Measurements from ENCODE around the gene MAD1L1.

The MAD1L1 gene

GRCh38 chr7:1802899-1803298, 429.8 kb downstream of the MAD1L1 start:
- no peak for DNase-seq

- DNase-seq: no peak
Measured at GRCh38 chr7:1800902-1801301, 431.8 kb downstream of the MAD1L1 start.

GRCh38 chr7:1798191-1798590, 434.6 kb downstream of the MAD1L1 start:
- DNase-seq: no peak

- DNase-seq: no peak
Measured at GRCh38 chr7:1794888-1795542, 437.7 kb downstream of the MAD1L1 start.

- no peak for DNase-seq
Measured at GRCh38 chr7:1787681-1788235, 445.0 kb downstream of the MAD1L1 start.

- no peak for DNase-seq
Measured at GRCh38 chr7:1787241-1787640, 445.5 kb downstream of the MAD1L1 start.

GRCh38 chr7:1785839-1786238, 446.9 kb downstream of the MAD1L1 start:
- DNase-seq: no peak

GRCh38 chr7:1781369-1781768, 451.4 kb downstream of the MAD1L1 start:
- DNase-seq: no peak

GRCh38 chr7:1779445-1779844, 453.3 kb downstream of the MAD1L1 start:
- no peak for DNase-seq

- no peak for DNase-seq
Measured at GRCh38 chr7:1777122-1777521, 455.6 kb downstream of the MAD1L1 start.

GRCh38 chr7:1775389-1775788, 457.4 kb downstream of the MAD1L1 start:
- no peak for DNase-seq

- no peak for DNase-seq
Measured at GRCh38 chr7:1770331-1770730, 462.4 kb downstream of the MAD1L1 start.

- no peak for DNase-seq
Measured at GRCh38 chr7:1769286-1770200, 463.2 kb downstream of the MAD1L1 start.

GRCh38 chr7:1768832-1769231, 463.9 kb downstream of the MAD1L1 start:
- no peak for DNase-seq

GRCh38 chr7:1767524-1767923, 465.2 kb downstream of the MAD1L1 start:
- DNase-seq: no peak
